Measurements from ENCODE around the gene FBXL22. TPM values are rescaled to one million over a fixed set of nuclear protein-coding genes. Genes with fewer than 3 reads are reported as not detected.
A peak's percentile ranks its signal among the peaks of the same experiment; 100 is the strongest.

The FBXL22 gene
- total and polyA plus RNA-seq, 2 donors (not counting 1 experiment from before 2014, with no cell fraction given): 0.30 to 2.5 TPM

GRCh38 chr15:63601026-63601703 lies 4.0 kb downstream of the FBXL22 start:
- peak overlapping the region; percentile 59 to 86 (median 75) for H3K4me3 ChIP-seq (ENCODE audit: control extremely low read depth in 1 of 5, extremely low read depth in 1 of 5, insufficient read depth in 1 of 5, low read depth in 2 of 5, low read length in 4 of 5)
- H3K4me1 ChIP-seq (ENCODE audit: control insufficient read depth in 2 of 2, insufficient read depth in 2 of 2, low read length in 2 of 2): peaks cover 44 to 57% of the 10 kb centered on the region in 2 donors

More at GRCh38 chr15:63601026-63601703, 4.0 kb downstream of the FBXL22 start:
- peak overlapping the region; percentile 95 for H3K27ac Mint-ChIP-seq
- intact Hi-C loops (cut with micrococcal nuclease): loop anchor here (1.0 to 5.0 kb wide), 2 partner anchors 97 to 491 kb away; partner anchors contain the start of genes CIAO2A and USP3
- H3K9me3 ChIP-seq (ENCODE audit: control extremely low read depth in 1 of 3, control insufficient read depth in 2 of 3, insufficient read depth in 1 of 3, low read length in 2 of 3): no peaks in the 10 kb centered on the region
- under 1% methylated on average over 47 of the region's 63 CpGs for WGBS (ENCODE audit: insufficient coverage)
- H3K4me1 Mint-ChIP-seq: peaks cover 73% of the 10 kb centered on the region
- H3K27me3 ChIP-seq (replicated peaks in 1 of 4; ENCODE audit: control extremely low read depth in 1 of 4, control insufficient read depth in 3 of 4, insufficient read depth in 4 of 4, low read length in 3 of 4): no peaks in the 10 kb centered on the region
- no peaks in the 10 kb centered on the region for H3K9me3 Mint-ChIP-seq (ENCODE audit: insufficient read depth)
- no peak for TF ChIP-seq CTCF (IDR thresholded peaks at IDR 0.05)
- TF ChIP-seq EZH2 (IDR thresholded peaks at IDR 0.05; ENCODE audit: borderline replicate concordance, insufficient read depth, low read depth, low read length, poor library complexity, severe bottlenecking): no peak
- CTCF ChIA-PET: interaction anchor here (1.3 to 3.7 kb wide), 9 partner anchors 9 to 134 kb away, joined by 3 to 37 read pairs (median 10); no protein-coding TSS in a partner anchor
- H3K4me2 ChIP-seq (replicated peaks; ENCODE audit: low read depth, low read length, poor library complexity, severe bottlenecking): peak overlapping the region; percentile 92
- ATAC-seq (ENCODE audit: low read depth): peak; percentile 10
- no peaks in the 10 kb centered on the region for H3K79me2 ChIP-seq (ENCODE audit: control insufficient read depth, insufficient read depth, low read length)
- H3K27me3 Mint-ChIP-seq: no peaks in the 10 kb centered on the region
- H3K36me3 ChIP-seq (replicated peaks in 1 of 2; ENCODE audit: control extremely low read depth in 1 of 2, control insufficient read depth in 1 of 2, extremely low read depth in 1 of 2, insufficient read depth in 2 of 2, low read length in 1 of 2): no peaks in the 10 kb centered on the region
- peak overlapping the region; percentile 96 for H3K4me3 Mint-ChIP-seq
- peak; percentile 65 for DNase-seq
- peak overlapping the region; percentile 68 for H3K9ac ChIP-seq (ENCODE audit: low read length)
- POLR2A ChIA-PET: interaction anchor here (0.6 to 3.9 kb wide), 4 partner anchors 13 to 126 kb away, joined by 4 to 27 read pairs (median 14); partner anchors contain the start of gene USP3
- peak overlapping the region; percentile 68 for H2AFZ ChIP-seq (ENCODE audit: insufficient read depth, low read depth, low read length, poor library complexity, severe bottlenecking)
- H4K20me1 ChIP-seq (ENCODE audit: control insufficient read depth, insufficient read depth, low read length, poor library complexity, severe bottlenecking): no peaks in the 10 kb centered on the region
- peak overlapping the region; percentile 31 to 51 for H3K27ac ChIP-seq (ENCODE audit: low read length in 2 of 2)
